Ovary (tissue), 9 donors: Measurements from ENCODE around the gene DLEC1. TPM values are rescaled to one million over a fixed set of nuclear protein-coding genes. Genes with fewer than 3 reads are reported as not detected.

Source experiments
- DNase-seq, 5 donors: peaks; one replicate each; pipeline ENCODE4 v3.0.0-alpha.2; 2019 to 2020
- H3K27ac ChIP-seq, 2 donors: fragments of 200-600 bp; one replicate each; pipeline versions ENCODE4 v1.5.1 to v1.8.0; 2019 to 2022
- H3K27me3 ChIP-seq: fragments of 200-600 bp; one replicate; pipeline ENCODE4 v1.8.0; 2022
- H3K36me3 ChIP-seq: fragments of 200-600 bp; sonication (generic); one replicate; pipeline ENCODE4 v1.5.1; 2019
- H3K4me1 ChIP-seq: one replicate; pipeline ENCODE4 v1.8.1; 2013; ENCODE audit warnings: mild to moderate bottlenecking, moderate library complexity; ENCODE audit not compliant: insufficient read depth
- H3K4me3 ChIP-seq: fragments of 200-600 bp; sonication (generic); one replicate; pipeline ENCODE4 v1.5.1; 2017
- H3K9me3 ChIP-seq, 2 donors: fragments of 200-600 bp in 1 of 2; sonication (generic) in 1 of 2; one replicate each; pipeline versions ENCODE4 v1.5.1 to v1.8.1; 2013 to 2019; ENCODE audit warnings: mild to moderate bottlenecking in 1 of 2, moderate library complexity in 1 of 2
- EP300 ChIP-seq: sonication (generic); formaldehyde crosslinking; IDR thresholded peaks from one replicate; pipeline ENCODE4 v1.6.1; 2017; ENCODE audit warnings: antibody characterized with exemption
- POLR2A ChIP-seq: fragments of 450-650 bp; IDR thresholded peaks from one replicate; pipeline ENCODE4 v1.6.1; 2017; ENCODE audit warnings: antibody characterized with exemption, mild to moderate bottlenecking, moderate library complexity
- WGBS, 3 donors: extraction: QIAGEN DNeasy Blood & Tissue Kit in 1 of 3; methylation state at CpG; one replicate each; pipeline versions ENCODE4 v1.1.5 to v1.1.7; 2013 to 2017; 5-methylcytosine and 5-hydroxymethylcytosine counted together
- intact Hi-C, 4 donors: fragments of 100-400 bp; cut with DNase I; formaldehyde crosslinking; loops; one replicate each; pipeline versions ENCODE4 v1.11.0 to v1.15.1; 2022 to 2023
- polyA plus RNA-seq, 2 donors: library from polyadenylated mRNA; stranded (reverse); fragments of 200-250 nt in 1 of 2; fragments of 350-450 nt in 1 of 2; fragmentation: Illumina TruSeq in 1 of 2; extraction: RNeasy Lipid Tissue Mini Kit (QIAGEN cat#74804) in 1 of 2; gene quantifications; one replicate each; pipeline ENCODE4 v1.2.3, GENCODE V29; 2013 to 2014
- total RNA-seq, 7 donors: library from RNA; depleted of rRNA in 2 of 7; stranded (reverse); fragments of >200 nt in 2 of 7; fragmentation: NEBNext Ultra II Directional in 3 of 7; extraction: Animal tissue kit (Norgen Biotek cat#: 25700) in 3 of 7; gene quantifications; one replicate each; pipeline versions ENCODE4 v1.1.0 to v1.2.4, GENCODE V29; 2016 to 2023
- TF ChIP-seq, protein P1 (sequence below), 3 donors: fragments of 450-650 bp in 2 of 3; fragments of 200-600 bp in 1 of 3; IDR thresholded peaks; one replicate each; pipeline versions ENCODE4 v1.5.1 to v1.8.0; 2016 to 2022; ENCODE audit warnings: antibody characterized with exemption in 3 of 3, mild to moderate bottlenecking in 1 of 3
- donor health status: DM: no; HTN: no; CAD: no; lungs with moderate emphysema.
- donor health status: DM: no; HTN: no; CAD: no.
- donor health status: Bipolar disorder and iron deficiency.
- donor health status: DM: yes; HTN: yes; CAD: no.
- donor health status: DM: no; HTN: no; CAD: no.
- donor health status: DM: yes; HTN: yes; CAD: no.

The DLEC1 gene
- total and polyA plus RNA-seq, 9 donors, result 0.93 to 23.8 (median 3.0) TPM

DNA sequence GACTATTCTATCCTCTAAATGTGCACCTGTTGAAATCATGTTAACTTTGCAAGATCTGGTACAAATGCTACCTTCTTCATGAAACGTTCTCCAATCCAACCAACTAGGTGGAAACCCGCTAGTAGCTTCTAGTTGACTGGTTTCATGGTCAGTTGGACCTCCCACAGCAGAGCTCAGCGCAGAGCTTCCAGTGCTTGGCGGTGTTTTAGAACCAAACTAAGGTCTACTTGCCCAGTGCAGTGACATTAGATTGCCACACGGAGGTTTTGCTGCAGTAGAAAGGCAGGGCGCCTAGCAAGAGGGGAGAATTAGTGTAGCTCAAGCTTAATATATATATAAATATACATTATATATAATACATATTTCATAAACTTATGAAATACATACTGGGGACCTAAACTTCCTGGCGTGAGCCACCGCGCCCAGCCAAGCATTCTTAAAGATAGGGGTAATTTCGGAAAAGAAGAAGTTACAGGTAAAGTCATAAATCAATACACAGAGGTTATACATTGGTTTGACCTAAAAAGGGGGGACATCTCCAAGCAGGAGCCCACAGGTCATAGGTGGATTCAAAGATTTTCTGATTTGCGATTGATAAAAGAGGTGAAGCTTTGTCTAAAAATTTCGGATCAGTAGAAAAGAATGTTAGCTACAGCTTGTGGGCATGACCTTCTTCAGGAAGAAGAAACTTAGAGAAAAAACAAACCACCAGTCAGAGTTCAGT lies 124.3 kb downstream of the DLEC1 start:
- Histone ChIP-seq H3K36me3 (no peaks in the 10 kb centered on the region), H3K27me3 (no peaks in the 10 kb centered on the region), H3K9me3 (no peaks in the 10 kb centered on the region), H3K4me3 (no peak overlapping the region), H3K4me1 (peaks cover 8% of the 10 kb centered on the region), H3K27ac (no peak overlapping the region)
- intact Hi-C loops, result loop anchor here in 2 of 4 donors (10.0 kb wide), 2 partner anchors 312 to 1168 kb away; partner anchors contain the start of genes EPM2AIP1 (in 1 of the 2) and MLH1 (in 1 of the 2)
- 86 to 90% (median 87%) methylated on average over 12 of the region's 12 CpGs for WGBS, 3 donors
- TF ChIP-seq POLR2A (no peak), EP300 (no peak)
- TF ChIP-seq, protein P1, sequence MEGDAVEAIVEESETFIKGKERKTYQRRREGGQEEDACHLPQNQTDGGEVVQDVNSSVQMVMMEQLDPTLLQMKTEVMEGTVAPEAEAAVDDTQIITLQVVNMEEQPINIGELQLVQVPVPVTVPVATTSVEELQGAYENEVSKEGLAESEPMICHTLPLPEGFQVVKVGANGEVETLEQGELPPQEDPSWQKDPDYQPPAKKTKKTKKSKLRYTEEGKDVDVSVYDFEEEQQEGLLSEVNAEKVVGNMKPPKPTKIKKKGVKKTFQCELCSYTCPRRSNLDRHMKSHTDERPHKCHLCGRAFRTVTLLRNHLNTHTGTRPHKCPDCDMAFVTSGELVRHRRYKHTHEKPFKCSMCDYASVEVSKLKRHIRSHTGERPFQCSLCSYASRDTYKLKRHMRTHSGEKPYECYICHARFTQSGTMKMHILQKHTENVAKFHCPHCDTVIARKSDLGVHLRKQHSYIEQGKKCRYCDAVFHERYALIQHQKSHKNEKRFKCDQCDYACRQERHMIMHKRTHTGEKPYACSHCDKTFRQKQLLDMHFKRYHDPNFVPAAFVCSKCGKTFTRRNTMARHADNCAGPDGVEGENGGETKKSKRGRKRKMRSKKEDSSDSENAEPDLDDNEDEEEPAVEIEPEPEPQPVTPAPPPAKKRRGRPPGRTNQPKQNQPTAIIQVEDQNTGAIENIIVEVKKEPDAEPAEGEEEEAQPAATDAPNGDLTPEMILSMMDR (IDR thresholded peaks at IDR 0.05), result no peak
- no peak for DNase-seq

DNA sequence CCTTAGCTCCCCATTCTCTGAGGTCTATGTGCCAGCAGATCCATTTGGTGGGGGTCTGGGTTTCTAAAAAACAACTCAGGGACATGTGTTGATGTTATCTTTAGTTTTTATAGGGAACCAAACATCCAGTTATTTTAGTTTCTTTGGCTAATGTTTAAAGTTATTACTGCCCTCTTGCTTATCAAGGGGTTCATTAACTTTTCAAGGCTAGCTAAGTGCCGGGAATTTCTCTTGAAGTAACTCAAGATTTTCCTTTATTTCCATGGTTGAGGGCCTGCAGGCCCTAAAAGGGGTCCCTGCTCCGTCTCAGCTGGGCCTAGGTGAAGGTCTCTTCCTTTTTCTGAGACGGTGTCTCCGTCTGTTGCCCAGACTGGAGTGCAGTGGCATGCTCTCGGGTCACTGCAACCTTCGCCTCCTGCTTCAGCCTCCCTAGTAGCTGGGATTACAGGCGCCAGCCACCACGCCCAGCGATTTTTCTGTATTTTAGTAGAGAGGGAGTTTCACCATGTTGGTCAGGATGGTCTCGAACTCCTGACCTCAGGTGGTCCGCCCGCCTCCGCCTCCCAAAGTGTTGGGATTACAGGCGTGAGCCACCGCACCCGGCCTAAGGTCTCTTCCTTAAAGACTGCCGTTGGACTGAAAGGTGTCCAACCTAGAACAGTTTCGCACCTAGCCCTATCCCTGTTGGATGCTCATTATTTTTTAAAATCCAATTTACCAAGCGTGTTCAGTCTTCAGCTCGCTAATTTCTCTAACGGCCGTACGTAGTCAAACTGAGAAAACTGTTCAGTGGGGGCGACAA lies 125.0 kb downstream of the DLEC1 start:
- Histone ChIP-seq H3K36me3 (no peaks in the 10 kb centered on the region), H3K27me3 (no peaks in the 10 kb centered on the region), H3K27ac (peak overlapping the region in 1 of 2 donors; percentile 93), H3K4me3 (peak overlapping the region; percentile 100), H3K9me3 (no peaks in the 10 kb centered on the region), H3K4me1 (peaks cover 8% of the 10 kb centered on the region)
- intact Hi-C loops, result loop anchor here in 2 of 4 donors (2.0 to 10.0 kb wide), 4 partner anchors 25 to 1169 kb away; partner anchors contain the start of genes ACAA1 (in 1 of the 2), EPM2AIP1 (in 1 of the 2), MLH1 (in 1 of the 2) and MYD88 (in 1 of the 2)
- DNase-seq, result peak; percentile 20 to 58 (median 55)
- 63 to 71% (median 65%) methylated on average over 24 of the region's 24 CpGs for WGBS, 3 donors
- no peak for TF ChIP-seq POLR2A

DNA sequence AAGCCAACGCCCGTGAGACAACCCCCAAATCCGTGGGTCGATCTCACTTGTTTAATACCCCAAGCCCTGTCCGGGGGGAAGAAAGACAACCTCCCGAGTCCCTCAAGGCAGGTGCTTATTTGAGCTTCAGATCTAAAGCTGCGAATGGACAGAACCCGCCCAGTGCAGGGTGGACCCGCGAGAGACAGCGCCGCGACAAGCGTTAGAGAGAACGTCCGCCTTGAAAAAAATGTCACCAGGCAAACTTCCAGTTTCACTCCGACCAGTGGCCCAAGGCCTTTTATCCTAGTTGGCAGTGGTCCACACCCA lies 125.6 kb downstream of the DLEC1 start:
- H3K9me3 ChIP-seq, result no peaks in the 10 kb centered on the region
- H3K36me3 ChIP-seq, result no peaks in the 10 kb centered on the region
- no peak for DNase-seq
- H3K4me3 ChIP-seq, result peak overlapping the region; percentile 100
- H3K4me1 ChIP-seq, result peaks cover 8% of the 10 kb centered on the region
- H3K27me3 ChIP-seq, result no peaks in the 10 kb centered on the region
- 1 to 2% (median 2%) methylated on average over 17 of the region's 17 CpGs for WGBS, 3 donors
- TF ChIP-seq POLR2A (peak; percentile 77), EP300 (no peak)
- H3K27ac ChIP-seq, result peak overlapping the region; percentile 52 to 93
- intact Hi-C loops, result loop anchor here in 2 of 4 donors (2.0 to 10.0 kb wide), 4 partner anchors 26 to 1170 kb away; partner anchors contain the start of genes ACAA1 (in 1 of the 2), EPM2AIP1 (in 1 of the 2), MLH1 (in 1 of the 2) and MYD88 (in 1 of the 2)

DNA sequence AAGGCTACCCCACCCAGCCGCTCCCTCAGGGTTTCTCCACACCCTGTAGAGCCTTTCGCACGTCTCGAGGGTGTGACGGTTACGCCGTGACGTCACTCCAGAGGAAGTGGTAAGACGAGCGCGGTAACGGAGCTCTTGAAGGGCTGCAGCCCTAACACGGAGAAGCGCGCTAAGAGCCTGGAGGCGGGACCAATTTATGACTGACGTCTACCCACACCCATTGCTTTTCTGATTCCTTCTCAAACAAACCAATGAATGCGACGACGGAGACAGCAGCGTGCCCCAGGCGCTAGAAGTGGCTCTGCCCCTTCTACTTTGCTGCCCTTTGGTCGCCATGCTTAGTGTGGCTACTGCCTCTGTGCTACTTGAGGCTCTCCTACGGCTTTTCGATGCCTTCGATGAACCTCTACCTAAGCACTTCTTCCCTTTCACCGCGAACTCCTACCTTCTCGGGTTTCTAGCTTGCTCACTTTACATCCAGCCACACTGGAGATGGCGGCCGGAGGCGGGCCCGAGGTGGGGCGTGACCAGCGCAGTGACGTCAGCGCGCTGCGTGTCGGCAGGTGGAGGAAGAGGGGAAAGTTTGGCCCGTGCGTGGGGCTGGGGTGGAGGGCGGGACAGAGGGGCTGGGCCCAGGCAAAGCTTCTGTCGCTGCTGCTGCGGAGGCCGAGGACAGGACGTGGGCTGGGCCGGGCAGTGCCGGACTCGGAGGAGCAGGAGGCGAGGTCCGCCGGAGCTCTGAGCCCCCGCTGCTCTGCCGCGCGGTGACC lies 126.1 kb downstream of the DLEC1 start, which contains the start of gene OXSR1:
TSS of gene OXSR1 (plus strand) at position 586 of the 770 bp plus-strand sequence. CDS start 340 bp downstream, outside the sequence.
- TF ChIP-seq EP300 (peak; percentile 86), POLR2A (peak; percentile 81)
- TF ChIP-seq, protein P1 (IDR thresholded peaks at IDR 0.05), result no peak
- H3K36me3 ChIP-seq, result no peaks in the 10 kb centered on the region
- H3K27ac ChIP-seq, result peak within 1 kb of the TSS; percentile 89 to 93
- H3K4me3 ChIP-seq, result peak within 1 kb of the TSS; percentile 100
- no peaks in the 10 kb centered on the region for H3K27me3 ChIP-seq
- H3K4me1 ChIP-seq, result peaks cover 10% of the 10 kb centered on the region
- H3K9me3 ChIP-seq, result no peaks in the 10 kb centered on the region
- WGBS, 3 donors, result 0% methylated on average over 57 of the region's 57 CpGs
- intact Hi-C loops, result loop anchor here in 2 of 4 donors (2.0 to 10.0 kb wide), 4 partner anchors 26 to 1170 kb away; partner anchors contain the start of genes ACAA1 (in 1 of the 2), EPM2AIP1 (in 1 of the 2), MLH1 (in 1 of the 2) and MYD88 (in 1 of the 2)
- peak; percentile 97 to 99 (median 98) for DNase-seq
